ENCODE measurements around the gene LRP2.

- TF ChIP-seq EP300 (IDR thresholded peaks at IDR 0.05; ENCODE audit: borderline replicate concordance) (no peak), TAF1 (IDR thresholded peaks at IDR 0.05; ENCODE audit: low read depth) (no peak), MAX (IDR thresholded peaks at IDR 0.05) (no peak)
Observed at GRCh38 chr2:169406891-169407290, 44.6 kb upstream of the LRP2 start.

All from Ishikawa (cell line).